Measurements from ENCODE around the gene POTEJ.
"Not testable (repeated sequence)": the region's sequence is repeated elsewhere in the genome, so short reads cannot be mapped to it uniquely, and the experiment has no call there.

POTEJ gene

DNA sequence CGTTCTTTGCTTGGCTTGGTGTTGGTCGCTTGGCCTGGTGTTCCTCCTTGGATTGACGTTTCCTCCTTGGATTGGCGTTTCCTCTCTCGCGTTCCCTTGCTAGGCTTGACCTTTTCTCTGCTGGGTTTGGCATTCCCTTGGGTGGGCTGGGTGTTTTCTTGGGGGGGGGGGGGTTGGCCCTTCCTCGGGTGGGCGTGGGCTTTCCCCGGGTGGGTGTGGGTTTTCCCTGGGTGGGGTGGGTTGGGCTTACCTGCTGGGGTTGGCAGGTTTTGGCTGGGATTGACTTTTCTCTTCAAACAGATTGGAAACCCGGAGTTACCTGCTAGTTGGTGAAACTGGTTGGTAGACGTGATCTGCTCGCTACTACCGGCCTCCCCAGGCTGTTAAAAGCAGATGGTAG lies at the start of gene POTEJ:
TSS of gene POTEJ (plus strand) at position 301 of the 400 bp plus-strand sequence. CDS start at position 394, 93 bp downstream.
- DNase-seq = not testable (repeated sequence)

DNA sequence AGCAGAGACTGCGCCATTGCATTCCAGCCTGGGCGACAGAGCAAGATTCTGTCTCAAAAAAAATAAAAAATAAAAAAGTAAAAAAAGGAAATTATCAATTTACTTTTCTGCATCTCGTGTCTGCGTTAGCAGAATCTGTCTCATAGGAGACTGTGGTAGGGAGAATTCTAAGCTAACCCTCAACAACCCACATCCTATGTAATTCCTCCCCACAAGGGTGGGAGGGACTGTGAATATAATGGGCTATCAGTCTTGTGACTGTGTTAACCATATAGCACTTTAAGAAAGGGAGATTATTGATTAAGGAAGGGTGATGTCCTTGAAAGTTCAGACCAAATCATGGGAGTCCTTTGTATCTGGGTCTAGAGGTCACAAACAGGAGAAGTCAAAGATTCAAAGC lies 45.1 kb upstream of the POTEJ start:
- not testable (repeated sequence) for DNase-seq

DNA sequence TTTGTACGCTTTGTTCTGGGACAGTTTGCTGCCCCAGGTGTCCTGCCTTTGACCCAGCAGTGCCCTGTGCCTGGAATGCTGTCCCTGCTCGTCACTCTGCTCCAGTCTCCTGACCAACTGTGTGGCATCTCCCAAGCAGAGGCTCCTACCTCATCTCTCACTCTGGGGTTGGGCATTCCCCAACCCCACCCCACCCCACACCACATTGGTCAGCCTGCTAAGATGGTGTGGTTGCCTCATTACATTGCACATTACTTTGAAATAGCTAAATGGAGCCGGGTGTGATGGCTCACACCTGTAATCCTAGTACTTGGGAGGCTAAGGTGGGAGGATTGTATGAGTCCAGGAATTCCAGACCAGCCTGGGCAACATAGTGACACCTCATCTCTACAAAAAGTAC lies 39.3 kb upstream of the POTEJ start:
- not testable (repeated sequence) for DNase-seq

DNA sequence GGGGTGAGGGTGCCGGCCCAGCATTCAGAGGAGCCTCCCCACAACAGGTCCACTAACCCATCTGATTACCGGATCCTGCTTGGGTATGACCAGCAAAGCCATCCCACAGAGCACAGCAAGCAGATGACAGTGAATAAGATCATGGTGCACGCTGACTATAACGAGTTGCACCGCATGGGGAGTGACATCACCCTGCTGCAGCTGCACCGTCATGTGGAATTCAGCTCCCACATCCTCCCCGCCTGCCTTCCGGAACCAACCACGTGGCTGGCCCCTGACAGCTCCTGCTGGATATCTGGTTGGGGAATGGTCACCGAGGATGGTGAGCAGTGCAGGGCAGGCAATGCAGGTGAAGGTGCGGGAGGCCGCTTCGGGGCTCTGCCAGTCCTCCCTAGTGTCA lies 37.0 kb upstream of the POTEJ start:
- not testable (repeated sequence) for DNase-seq

DNA sequence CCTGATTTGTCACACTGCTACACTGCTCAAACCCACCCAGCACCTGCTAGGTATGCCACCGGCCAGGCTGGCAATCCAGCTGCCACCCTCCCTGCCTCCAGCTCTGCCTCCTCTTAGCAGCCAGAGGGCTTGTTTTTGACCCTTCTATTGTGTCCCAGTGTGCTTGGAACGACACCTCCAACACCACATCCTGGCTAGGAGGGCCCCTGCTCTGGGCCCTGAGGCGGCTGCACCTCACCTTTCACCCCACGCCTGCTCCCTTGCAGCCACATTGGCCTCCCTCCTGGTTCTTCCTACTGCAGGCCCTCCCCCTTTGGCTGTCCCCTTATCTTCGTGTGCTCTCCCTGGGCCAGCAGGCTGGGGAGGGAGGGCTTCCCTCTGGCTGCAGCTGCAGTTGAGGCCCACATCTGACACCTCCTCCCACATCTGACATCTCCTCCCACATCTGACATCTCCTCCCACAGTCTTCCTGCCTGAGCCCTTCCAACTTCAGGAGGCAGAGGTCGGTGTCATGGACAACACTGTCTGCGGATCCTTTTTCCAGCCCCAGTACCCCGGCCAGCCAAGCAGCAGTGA lies 34.9 kb upstream of the POTEJ start:
- DNase-seq = not testable (repeated sequence)

DNA sequence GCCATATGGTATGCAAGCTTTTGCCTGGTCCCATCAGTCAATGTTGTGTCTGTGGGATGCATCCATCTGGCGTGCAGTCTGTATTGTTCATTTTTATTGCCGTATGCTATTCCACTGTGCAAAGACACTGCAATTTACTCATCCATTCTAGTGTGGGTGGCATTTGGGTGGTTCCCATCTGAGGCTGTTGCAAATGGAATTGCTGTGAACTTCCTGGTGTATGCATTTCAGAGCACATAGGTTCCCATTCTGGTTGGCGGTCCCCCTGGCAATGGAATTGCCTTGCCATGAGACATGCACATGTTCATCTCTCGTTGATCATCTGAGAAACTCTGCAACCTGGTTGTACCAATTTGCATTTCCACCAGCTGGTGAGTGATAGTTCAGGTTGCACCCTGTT lies 33.7 kb upstream of the POTEJ start:
- not testable (repeated sequence) for DNase-seq

DNA sequence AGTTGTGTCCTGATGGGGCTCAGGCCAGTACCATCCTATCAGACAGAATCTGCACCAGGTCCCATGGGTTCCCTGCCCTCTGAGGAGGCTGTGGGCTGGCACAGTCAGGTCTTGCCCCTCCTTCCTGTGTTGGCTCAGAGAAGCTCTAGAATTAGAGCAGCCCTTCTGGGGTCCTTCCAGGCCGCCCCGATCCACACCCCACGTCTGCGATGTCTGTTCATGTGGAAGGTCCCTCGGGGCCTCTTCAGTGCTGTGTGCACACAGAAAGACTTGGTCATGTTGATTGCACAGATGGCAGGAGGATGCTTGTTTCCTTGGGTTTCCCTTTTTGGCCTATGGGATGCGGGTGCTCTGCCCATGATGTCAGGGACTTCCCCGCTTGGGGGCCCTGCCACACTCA lies 32.1 kb upstream of the POTEJ start:
- not testable (repeated sequence) for DNase-seq

DNA sequence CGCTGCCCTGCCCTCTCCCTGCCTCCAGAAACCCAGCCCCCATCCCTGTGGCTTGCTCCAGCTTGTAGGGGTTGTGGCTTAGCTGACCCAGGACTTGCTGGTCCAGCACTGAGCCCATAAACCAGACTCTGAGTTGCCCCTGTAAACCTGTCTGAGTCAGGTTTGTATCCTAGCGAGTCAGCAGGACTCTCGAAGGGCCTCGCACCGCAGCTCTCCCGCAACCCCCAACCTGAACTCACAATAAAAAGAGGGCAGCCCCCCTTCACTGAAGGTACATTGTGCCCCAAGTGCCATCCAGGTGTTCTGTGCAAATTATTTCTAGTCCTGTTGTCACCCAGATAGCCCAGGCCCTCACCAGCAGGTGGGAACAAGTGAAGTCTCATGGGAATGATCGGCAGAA lies 29.7 kb upstream of the POTEJ start:
- not testable (repeated sequence) for DNase-seq

DNA sequence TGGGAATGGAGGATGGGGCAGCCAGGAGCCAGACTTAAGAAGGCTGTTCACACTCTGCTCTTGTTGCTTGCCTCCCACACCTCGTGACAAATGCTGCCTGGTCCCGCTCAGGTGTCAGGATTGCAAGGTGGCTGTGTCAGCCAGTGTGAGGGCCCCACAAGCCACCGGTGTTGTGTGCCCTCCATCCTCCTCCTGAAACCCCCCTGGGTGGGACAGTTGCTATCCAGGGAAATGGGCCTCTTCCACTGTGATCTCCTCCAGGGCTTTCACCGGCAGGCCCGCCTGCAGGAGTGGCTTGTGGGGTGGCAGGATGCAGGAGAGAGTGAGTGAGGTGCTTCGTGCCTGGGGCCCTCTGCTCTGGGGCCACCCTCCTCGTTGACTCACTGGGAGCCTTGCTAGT lies 28.3 kb upstream of the POTEJ start:
- not testable (repeated sequence) for DNase-seq

DNA sequence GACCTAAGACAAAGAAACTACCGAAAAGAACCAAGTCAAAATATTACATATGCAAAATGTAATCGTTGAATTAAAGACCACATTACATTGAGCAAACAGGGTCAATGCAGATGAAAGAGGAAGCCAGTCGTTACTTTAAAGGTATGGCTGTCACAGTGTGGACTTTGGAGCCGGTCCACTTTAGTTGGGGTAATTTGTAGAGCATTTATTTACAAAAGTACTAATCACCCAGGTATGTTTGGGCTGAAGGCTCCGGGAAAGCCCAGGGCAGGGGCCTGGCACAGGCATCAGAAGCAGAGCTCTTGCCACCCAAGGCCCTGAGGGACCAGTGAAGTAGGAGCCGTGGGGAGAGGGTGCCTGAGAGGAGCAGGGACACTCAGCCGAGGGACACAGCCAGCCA lies 27.7 kb upstream of the POTEJ start:
- DNase-seq = not testable (repeated sequence)

DNA sequence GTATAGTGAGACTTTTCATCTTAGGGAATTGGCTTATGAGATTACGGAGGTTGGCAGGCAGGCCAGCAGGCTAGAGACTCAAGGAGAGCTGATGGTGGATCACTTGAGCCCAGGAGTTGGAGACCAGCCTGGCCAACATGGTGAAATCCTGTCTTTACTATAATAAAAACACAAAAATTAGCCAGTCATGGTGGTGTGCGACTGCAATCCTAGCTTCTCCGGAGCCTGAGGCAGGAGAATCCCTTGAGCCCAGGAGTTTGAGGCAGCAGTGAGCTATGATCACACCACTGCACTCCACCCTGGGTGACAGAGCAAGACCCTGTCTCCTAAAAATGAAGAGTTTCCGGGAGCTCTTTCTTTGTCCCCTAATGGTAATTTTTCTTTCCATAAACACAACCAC lies 26.5 kb upstream of the POTEJ start:
- DNase-seq = not testable (repeated sequence)

DNA sequence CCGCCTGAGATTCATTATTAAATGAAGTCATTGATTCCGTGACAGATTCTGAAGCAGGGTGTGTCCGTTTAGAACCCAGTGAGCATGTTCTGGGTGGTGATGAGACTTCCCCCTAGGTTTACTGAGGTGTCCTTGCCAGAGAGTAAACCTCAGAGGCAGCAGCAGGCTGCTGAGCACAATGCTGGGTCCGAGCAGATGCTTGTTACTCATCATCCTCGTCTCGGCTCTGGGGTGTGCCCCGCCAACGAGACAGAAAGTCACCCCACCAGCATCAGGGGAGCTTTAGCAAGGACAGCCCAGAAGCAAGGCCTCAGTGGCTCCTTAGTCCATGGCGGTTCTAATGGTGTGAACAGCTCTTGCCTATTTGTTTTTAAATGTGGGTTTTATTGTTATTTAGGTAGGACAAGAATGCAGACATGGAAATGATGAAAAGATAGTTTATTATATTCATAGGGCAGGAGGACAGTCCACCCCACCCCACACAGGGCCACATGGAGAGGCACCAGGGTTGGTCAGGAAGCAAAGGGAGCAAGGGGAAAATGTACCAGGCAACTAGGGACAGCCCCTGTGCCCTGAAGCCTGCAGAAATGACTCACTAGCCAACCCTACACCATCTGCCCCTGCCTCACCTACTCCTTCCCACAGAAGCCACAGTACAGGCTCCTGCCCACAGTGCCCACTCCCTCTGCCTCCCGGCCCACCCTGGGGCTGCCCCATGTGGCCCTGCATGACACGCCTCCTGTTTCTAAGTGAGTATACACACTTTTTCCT lies 22.4 kb upstream of the POTEJ start:
- DNase-seq = not testable (repeated sequence)

DNA sequence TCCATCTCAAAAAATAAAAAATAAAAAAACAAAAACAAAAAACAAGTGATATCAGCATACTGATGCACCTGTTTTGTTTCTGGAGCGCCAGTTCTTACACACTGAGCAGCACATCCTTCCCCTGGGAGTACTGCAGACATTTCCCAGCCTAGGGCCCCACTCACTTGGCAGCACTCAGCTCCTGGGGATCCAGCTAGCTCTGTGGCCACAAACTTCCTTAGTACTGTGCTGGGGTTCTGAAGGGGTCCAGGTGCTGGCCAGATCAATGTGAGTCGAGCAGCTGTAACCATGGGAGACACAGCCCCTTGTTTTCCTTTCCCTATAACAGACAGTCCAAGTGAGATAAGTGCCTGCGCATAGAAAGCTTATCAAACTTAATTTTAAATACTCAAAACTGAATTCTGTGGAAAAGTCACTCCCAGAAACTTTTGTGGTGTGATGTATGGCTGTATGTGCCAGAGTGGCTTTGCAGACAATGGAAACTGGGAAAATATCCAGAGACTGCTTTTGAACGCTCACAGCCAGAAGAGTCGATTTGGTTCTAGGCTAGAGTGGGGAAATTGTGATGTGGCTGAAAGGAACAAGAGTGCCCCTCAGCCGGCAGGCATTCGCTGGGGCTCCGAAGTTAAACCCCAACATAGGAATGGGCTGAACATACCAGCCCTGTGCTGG lies 20.9 kb upstream of the POTEJ start:
- not testable (repeated sequence) for DNase-seq

DNA sequence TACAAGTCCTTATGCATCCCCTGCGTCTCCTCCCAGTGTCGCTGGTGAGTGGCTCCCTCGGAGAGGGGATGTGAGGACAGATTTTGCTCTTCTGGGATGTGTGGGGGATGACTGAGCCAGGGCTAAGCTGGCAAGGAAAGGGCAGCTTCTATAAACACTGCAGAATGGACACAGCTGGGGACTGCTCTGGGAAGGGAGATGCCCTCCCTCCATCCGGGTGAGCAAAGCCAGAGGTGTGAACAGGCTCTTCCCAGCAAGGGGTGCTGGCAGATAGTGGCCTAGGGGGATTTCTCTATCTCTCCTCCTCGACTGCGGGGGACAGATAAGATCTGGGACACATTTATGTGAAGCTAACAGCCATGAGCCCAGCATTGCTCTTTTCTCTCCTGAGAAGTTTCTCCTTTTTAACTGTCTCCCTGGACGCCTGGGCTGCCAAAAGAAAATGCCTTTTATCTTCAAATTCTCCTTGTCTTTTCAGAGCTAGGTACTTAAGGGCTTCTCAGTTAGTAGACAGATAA lies 20.3 kb upstream of the POTEJ start:
- not testable (repeated sequence) for DNase-seq

DNA sequence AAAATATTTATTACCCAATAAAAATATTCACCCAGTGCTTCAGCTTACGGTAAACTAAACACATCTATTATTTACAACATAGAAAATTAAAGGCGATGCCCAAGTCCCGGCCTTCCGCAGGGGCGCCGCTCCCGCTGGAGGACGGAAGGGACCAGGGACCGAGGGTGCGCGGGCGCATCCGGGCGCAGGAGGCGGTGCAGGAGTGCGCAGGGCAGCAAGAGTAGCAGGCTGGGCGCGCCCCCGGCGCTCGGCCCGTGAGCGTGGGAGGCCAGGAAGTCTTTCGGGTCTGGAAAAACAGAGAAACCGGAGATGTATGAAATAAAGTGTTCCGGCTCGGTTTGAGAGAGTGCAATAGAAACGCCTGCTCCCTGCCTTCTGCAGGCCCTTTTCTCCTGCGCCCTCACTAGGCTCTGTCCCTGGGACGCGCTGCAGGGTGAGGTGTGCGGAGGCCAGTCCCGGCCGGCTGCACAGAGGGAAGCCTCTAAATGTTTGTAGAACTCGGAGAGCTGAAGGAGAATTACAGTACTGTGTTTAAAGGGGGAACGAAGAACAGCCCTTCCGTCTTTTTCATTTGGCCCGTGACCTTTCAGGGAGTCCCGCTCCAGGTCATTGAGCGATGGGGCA lies 18.3 kb upstream of the POTEJ start:
- not testable (repeated sequence) for DNase-seq

DNA sequence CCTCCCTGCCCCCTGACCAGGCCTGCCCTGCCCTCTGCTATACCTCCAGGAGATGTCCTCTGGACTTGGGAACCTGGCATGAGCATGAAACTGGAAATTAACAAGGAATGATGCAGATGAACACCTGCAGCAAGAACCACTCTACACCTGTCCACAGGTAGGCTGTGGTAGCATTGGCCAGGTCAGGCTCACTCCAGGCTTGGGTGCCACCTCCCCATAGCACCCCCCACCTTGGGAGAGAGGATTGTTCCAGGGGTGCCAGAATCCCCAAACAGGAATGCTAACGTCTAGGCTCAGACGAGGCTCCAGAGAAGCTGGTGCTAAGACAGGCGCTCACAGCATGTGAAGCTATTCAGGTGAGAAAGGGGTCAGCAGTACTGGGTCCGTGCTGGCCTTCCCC lies 17.2 kb upstream of the POTEJ start:
- DNase-seq = not testable (repeated sequence)

DNA sequence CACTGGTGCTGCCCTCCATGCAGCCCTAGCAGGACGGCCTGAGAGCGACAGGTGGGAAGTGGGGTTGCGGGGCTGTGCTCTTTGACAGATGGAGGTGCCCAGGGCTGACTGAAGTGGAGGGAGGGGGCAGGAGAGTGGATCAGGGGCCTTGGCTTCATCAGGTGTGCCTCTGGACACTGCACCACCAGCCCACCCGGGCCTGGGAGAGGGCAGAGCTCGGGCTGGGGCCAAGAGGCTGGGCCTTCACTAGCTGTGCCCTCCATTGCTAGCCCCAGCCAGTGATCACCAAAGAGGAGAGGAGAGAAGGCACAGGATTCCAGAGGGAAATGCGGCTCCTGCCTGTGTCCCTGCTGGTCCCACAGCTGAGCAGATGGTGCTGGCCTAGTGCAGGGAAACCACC lies 14.5 kb upstream of the POTEJ start:
- not testable (repeated sequence) for DNase-seq

DNA sequence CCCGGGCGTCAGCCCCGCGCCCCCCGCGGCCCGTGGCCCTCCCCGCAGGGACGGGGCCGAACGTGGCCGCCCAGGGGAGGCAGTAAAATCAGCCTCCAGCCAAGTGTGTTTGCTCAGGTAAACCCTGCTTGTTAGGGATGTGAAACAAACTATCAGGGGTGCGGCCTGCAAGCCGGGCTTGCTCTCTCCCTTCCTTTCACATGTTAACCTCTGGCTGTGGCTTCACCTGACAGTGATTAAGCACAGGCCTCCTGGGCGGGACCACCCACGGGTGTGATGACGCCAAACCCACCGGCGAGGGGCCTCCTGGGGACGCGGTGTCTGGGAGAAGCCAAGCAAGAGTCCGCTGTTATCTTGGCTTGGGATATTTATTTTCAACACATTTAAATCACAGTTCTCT lies 13.2 kb upstream of the POTEJ start:
- DNase-seq = not testable (repeated sequence)

DNA sequence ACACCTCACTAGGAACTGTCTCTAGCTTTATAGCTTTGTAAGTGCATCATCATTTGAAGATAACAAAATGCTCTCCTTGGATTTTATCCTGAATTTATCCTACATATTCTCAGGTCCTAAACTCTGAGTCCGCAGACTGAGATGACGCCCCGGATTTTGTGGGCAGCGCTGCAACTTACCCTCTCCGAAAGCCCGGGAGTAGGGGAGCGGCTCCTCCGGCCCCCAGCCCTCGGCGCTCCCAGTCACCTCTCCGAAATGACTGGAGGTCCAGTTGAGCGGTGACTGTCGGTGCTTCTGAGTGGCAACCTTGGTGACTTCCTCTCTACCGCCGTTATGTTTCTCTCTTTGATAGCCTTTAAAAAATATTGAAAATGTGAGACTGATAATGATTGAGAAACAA lies 12.8 kb upstream of the POTEJ start:
- DNase-seq = not testable (repeated sequence)

DNA sequence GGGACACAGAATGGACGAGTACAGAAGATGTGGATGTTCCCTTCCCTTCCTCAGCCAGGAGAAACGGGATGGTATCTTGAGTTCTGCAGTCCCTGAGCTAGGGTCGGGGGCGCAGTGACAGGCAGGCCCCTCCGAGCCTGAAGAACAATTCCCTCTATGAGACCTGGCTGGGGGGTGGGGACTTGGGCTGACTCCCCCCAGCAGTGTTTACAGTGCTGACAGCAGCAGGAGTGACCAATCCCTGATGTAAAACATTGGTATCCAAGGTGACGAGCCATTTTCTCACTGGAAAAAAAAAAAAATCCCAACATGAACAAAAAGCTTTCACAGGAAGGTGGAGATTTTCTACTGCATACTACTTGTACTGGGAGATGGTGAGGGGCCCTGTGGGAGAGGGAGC lies 11.8 kb upstream of the POTEJ start, which contains the start of gene CFC1:
TSS of gene CFC1 (minus strand) at position 183 of the 400 bp plus-strand sequence. CDS start 288 bp downstream, outside the sequence.
- DNase-seq = not testable (repeated sequence)

DNA sequence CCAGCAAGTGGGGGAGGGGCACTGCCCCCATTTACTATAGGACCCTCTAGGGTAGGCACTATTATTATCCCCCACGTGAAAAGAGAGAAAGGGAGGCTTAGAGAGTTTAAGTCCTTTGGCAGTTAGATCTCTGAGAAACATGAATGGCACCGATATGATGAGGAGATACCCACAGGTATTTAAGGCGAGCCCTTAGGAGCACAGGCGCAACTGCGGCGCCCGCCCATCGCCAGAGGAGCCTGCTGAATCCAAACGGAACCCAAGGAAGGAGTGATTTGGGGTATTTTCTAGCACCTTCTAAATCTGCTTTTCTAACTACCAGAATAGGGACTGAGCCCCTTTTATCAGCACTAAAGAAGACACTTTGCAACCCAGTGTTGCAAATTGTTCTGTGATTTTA lies 11.3 kb upstream of the POTEJ start:
- DNase-seq = not testable (repeated sequence)

DNA sequence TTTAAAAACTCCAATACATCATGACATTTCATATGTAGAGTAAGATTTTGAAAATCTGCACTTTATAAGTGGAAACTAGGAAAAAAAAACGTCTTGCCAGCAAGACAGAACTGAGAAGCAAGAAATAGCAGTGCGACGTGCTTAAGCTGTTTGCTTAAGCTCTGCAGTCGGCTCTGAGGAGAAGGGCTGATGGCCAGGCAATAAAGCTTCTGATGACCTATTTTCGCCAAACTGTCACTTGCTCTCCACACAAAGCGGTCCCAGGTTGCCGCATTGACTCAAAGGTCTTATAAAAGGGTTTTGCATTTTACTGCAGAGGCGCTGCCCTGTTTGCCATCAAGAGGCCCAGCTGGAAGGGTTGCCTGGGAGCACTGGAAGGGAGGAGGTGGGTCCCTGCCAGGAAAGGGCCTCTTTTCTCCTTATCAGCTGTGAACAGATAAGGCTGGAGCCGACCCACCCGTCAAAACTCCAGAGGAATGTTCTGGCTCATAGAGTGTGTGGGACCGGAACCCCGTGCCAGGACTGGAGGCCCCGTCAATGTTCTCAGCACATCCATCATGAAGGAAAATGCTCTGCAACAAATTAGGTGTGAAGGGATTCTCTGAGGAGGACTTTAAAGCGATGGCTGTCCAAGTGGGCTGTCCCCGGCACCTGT lies 9.5 kb upstream of the POTEJ start:
- not testable (repeated sequence) for DNase-seq

Data from stimulated activated CD4-positive, alpha-beta T cell treated with anti-CD3 and anti-CD28 coated beads, Interleukin-4, amount 100 ng/mL, for 1 hour (primary cell).